Breast epithelium (tissue), 4 donors: ENCODE results near the gene CLHC1. TPM values are rescaled to one million over a fixed set of nuclear protein-coding genes. Genes with fewer than 3 reads are reported as not detected.

ENCODE experiments used
- DNase-seq, 2 donors: peaks; one replicate each; pipeline ENCODE4 v3.0.0-alpha.2; 2019; ENCODE audit warnings: low spot score in 2 of 2
- H3K27ac ChIP-seq, 2 donors: fragments of 200-600 bp; sonication (generic) in 1 of 2; one replicate each; pipeline ENCODE4 v1.5.1; 2016 to 2019; ENCODE audit warnings: mild to moderate bottlenecking in 1 of 2
- H3K27me3 ChIP-seq, 2 donors: fragments of 200-600 bp; sonication (generic) in 1 of 2; one replicate each; pipeline versions ENCODE4 v1.5.1 to v1.6.0; 2017 to 2019; ENCODE audit warnings: control low read depth in 1 of 2, mild to moderate bottlenecking in 1 of 2
- H3K36me3 ChIP-seq: fragments of 200-600 bp; one replicate; pipeline ENCODE4 v1.5.1; 2019
- H3K4me1 ChIP-seq, 2 donors: fragments of 200-600 bp; sonication (generic); one replicate each; pipeline ENCODE4 v1.5.1; 2016 to 2019; ENCODE audit warnings: control low read depth in 1 of 2
- H3K4me3 ChIP-seq, 3 donors: fragments of 200-600 bp; sonication (generic); 1 replicate in 2 of 3; 2 replicates in 1 of 3; pipeline ENCODE4 v1.5.1; 2016 to 2019; ENCODE audit warnings: mild to moderate bottlenecking in 3 of 3, moderate library complexity in 2 of 3
- H3K9me3 ChIP-seq, 2 donors: fragments of 200-600 bp; sonication (generic) in 1 of 2; one replicate each; pipeline ENCODE4 v1.5.1; 2016 to 2019; ENCODE audit warnings: control low read depth in 1 of 2
- POLR2A ChIP-seq: fragments of 450-650 bp; IDR thresholded peaks from one replicate; pipeline ENCODE4 v1.6.1; 2016; ENCODE audit warnings: antibody characterized with exemption, mild to moderate bottlenecking, moderate library complexity
- POLR2AphosphoS5 ChIP-seq, 3 donors: sonication (generic); formaldehyde crosslinking; IDR thresholded peaks; one replicate each; pipeline ENCODE4 v1.6.1; 2017; ENCODE audit warnings: antibody characterized with exemption in 3 of 3
- intact Hi-C: fragments of 100-400 bp; cut with DNase I; formaldehyde crosslinking; loops from one replicate; pipeline ENCODE4 v1.15.1; 2023; ENCODE audit warnings: low total_unique reads
- total RNA-seq, 3 donors: library from RNA; depleted of rRNA; stranded (reverse); fragments of >200 nt; gene quantifications; one replicate each; pipeline ENCODE4 v1.1.0, GENCODE V29; 2016
- TF ChIP-seq, protein P1 (sequence below), 3 donors: fragments of 450-650 bp; IDR thresholded peaks; one replicate each; pipeline ENCODE4 v1.5.1; 2016 to 2017; ENCODE audit warnings: antibody characterized with exemption in 3 of 3, mild to moderate bottlenecking in 3 of 3, moderate library complexity in 3 of 3

CLHC1 gene
- total RNA-seq, 3 donors from 2014 or later: 3.5 to 20.8 (median 17.7) TPM

- Histone ChIP-seq H3K27ac (no peak overlapping the region), H3K9me3 (no peaks in the 10 kb centered on the region), H3K36me3 (no peaks in the 10 kb centered on the region), H3K27me3 (no peaks in the 10 kb centered on the region), H3K4me3 (no peak overlapping the region), H3K4me1 (peaks cover 0 to 5% of the 10 kb centered on the region in 2 donors)
- TF ChIP-seq, protein P1, sequence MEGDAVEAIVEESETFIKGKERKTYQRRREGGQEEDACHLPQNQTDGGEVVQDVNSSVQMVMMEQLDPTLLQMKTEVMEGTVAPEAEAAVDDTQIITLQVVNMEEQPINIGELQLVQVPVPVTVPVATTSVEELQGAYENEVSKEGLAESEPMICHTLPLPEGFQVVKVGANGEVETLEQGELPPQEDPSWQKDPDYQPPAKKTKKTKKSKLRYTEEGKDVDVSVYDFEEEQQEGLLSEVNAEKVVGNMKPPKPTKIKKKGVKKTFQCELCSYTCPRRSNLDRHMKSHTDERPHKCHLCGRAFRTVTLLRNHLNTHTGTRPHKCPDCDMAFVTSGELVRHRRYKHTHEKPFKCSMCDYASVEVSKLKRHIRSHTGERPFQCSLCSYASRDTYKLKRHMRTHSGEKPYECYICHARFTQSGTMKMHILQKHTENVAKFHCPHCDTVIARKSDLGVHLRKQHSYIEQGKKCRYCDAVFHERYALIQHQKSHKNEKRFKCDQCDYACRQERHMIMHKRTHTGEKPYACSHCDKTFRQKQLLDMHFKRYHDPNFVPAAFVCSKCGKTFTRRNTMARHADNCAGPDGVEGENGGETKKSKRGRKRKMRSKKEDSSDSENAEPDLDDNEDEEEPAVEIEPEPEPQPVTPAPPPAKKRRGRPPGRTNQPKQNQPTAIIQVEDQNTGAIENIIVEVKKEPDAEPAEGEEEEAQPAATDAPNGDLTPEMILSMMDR (IDR thresholded peaks at IDR 0.05): no peak
- TF ChIP-seq POLR2A (no peak), POLR2AphosphoS5 (IDR thresholded peaks at IDR 0.05) (no peak)
- DNase-seq: no peak
- intact Hi-C loops: no loop called here
Measured at GRCh38 chr2:55160422-55160821, 71.7 kb downstream of the CLHC1 start.

- Histone ChIP-seq H3K27ac (no peak overlapping the region), H3K4me3 (no peak overlapping the region), H3K9me3 (no peaks in the 10 kb centered on the region), H3K4me1 (peaks cover 5 to 6% of the 10 kb centered on the region in 2 donors), H3K27me3 (no peaks in the 10 kb centered on the region), H3K36me3 (no peaks in the 10 kb centered on the region)
- DNase-seq: no peak
- intact Hi-C loops: no loop called here
- TF ChIP-seq POLR2A: no peak
Measured at GRCh38 chr2:55159752-55160151, 72.3 kb downstream of the CLHC1 start.

GRCh38 chr2:55159037-55159651, 72.9 kb downstream of the CLHC1 start:
- Histone ChIP-seq H3K36me3 (no peaks in the 10 kb centered on the region), H3K4me3 (no peak overlapping the region), H3K9me3 (no peaks in the 10 kb centered on the region), H3K4me1 (peaks cover 5 to 10% of the 10 kb centered on the region in 2 donors), H3K27me3 (no peaks in the 10 kb centered on the region), H3K27ac (peak overlapping the region in 1 of 2 donors; percentile 33)
- intact Hi-C loops: no loop called here
- TF ChIP-seq POLR2AphosphoS5 (IDR thresholded peaks at IDR 0.05): no peak
- DNase-seq: no peak

- DNase-seq: no peak
- peak overlapping the region; percentile 8 to 80 for H3K27ac ChIP-seq
- no peak overlapping the region for H3K4me3 ChIP-seq
- H3K4me1 ChIP-seq: peaks cover 5 to 10% of the 10 kb centered on the region in 2 donors
- no peaks in the 10 kb centered on the region for H3K9me3 ChIP-seq
- H3K36me3 ChIP-seq: no peaks in the 10 kb centered on the region
- intact Hi-C loops: no loop called here
- TF ChIP-seq, protein P1 (IDR thresholded peaks at IDR 0.05): no peak
- TF ChIP-seq POLR2AphosphoS5 (IDR thresholded peaks at IDR 0.05): no peak
- TF ChIP-seq POLR2A: no peak
- no peaks in the 10 kb centered on the region for H3K27me3 ChIP-seq
Measured at GRCh38 chr2:55158111-55158814, 73.8 kb downstream of the CLHC1 start.

GRCh38 chr2:55157474-55157884, 74.6 kb downstream of the CLHC1 start:
- Histone ChIP-seq H3K9me3 (no peaks in the 10 kb centered on the region), H3K36me3 (no peaks in the 10 kb centered on the region), H3K4me1 (peaks cover under 1 to 10% of the 10 kb centered on the region in 2 donors), H3K27ac (peak overlapping the region; percentile 80 to 86), H3K27me3 (no peaks in the 10 kb centered on the region), H3K4me3 (no peak overlapping the region)
- intact Hi-C loops: no loop called here
- no peak for DNase-seq
- TF ChIP-seq, protein P1 (IDR thresholded peaks at IDR 0.05): no peak
- TF ChIP-seq POLR2AphosphoS5 (IDR thresholded peaks at IDR 0.05) (no peak), POLR2A (no peak)

DNA sequence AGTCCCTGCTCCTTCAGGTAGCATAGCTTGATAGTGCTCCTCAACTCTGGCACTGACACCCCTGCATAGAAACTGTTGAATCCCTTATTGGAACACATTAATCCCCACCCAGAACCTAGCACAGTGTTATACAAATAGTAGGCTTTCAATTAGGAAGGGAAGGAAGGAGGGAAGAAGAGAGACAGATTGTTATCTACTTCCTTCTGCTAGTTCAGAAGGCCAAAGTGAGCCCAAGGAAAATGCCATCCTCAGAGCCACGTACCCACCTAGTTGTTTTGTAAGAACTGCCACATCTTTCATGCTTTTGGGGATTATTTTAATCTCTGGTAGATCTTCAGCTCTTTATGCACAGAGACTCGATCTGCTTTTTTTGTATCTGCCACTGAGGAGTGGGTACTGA, 75.1 kb downstream of the CLHC1 start:
- Histone ChIP-seq H3K4me1 (peaks cover 0 to 10% of the 10 kb centered on the region in 2 donors), H3K27me3 (no peaks in the 10 kb centered on the region), H3K9me3 (no peaks in the 10 kb centered on the region), H3K36me3 (no peaks in the 10 kb centered on the region), H3K27ac (peak overlapping the region; percentile 80 to 86), H3K4me3 (no peak overlapping the region)
- no peak for DNase-seq
- intact Hi-C loops: no loop called here
- TF ChIP-seq POLR2AphosphoS5 (IDR thresholded peaks at IDR 0.05) (no peak), POLR2A (no peak)
- TF ChIP-seq, protein P1 (IDR thresholded peaks at IDR 0.05): no peak
